Psoas muscle (tissue), 8 donors: ENCODE data around the gene CDK19. TPM values are rescaled to one million over a fixed set of nuclear protein-coding genes. Genes with fewer than 3 reads are reported as not detected.
"Not testable (repeated sequence)": the region's sequence is repeated elsewhere in the genome, so short reads cannot be mapped to it uniquely, and the experiment has no call there.

Experiments
- ATAC-seq, 4 donors: fragments of 200-7000 bp; cut with Tn5 transposase; one replicate each; pipeline ENCODE4 v1.9.1; 2020; ENCODE audit warnings: moderate library complexity in 3 of 4, mild to moderate bottlenecking in 2 of 4
- DNase-seq, 2 donors: peaks; one replicate each; pipeline ENCODE4 v3.0.0-alpha.2; 2020
- H3K27ac ChIP-seq: fragments of 200-600 bp; one replicate; pipeline ENCODE4 v1.8.0; 2022
- H3K27me3 ChIP-seq, 3 donors: fragments of 200-600 bp in 1 of 3; one replicate each; pipeline versions ENCODE4 v1.6.1 to v1.8.0; 2013 to 2022; ENCODE audit warnings: low read length in 2 of 3, mild to moderate bottlenecking in 2 of 3, moderate library complexity in 1 of 3; ENCODE audit not compliant: insufficient read depth in 3 of 3
- H3K36me3 ChIP-seq, 2 donors: fragments of 200-600 bp in 1 of 2; one replicate each; pipeline versions ENCODE4 v1.6.1 to v1.8.0; 2013 to 2022; ENCODE audit warnings: low read depth in 1 of 2, mild to moderate bottlenecking in 1 of 2, moderate library complexity in 1 of 2; ENCODE audit not compliant: insufficient read depth in 1 of 2
- H3K4me1 ChIP-seq: fragments of 200-600 bp; one replicate; pipeline ENCODE4 v1.8.0; 2022
- H3K4me3 ChIP-seq: fragments of 200-600 bp; one replicate; pipeline ENCODE4 v1.8.0; 2022; ENCODE audit warnings: mild to moderate bottlenecking
- H3K9me3 ChIP-seq: fragments of 200-600 bp; one replicate; pipeline ENCODE4 v1.8.0; 2022
- WGBS, 3 donors: extraction: QIAGEN DNeasy Blood & Tissue Kit; methylation state at CpG; one replicate each; pipeline versions ENCODE4 v1.1.6 to v1.1.7; 2013; 5-methylcytosine and 5-hydroxymethylcytosine counted together
- intact Hi-C, 2 donors: fragments of 100-400 bp; cut with DNase I; formaldehyde crosslinking; loops; one replicate each; pipeline versions ENCODE4 v1.11.0 to v1.14.2; 2022
- polyA plus RNA-seq, 3 donors: library from polyadenylated mRNA; stranded (reverse); fragments of 200-250 nt; gene quantifications; one replicate each; pipeline ENCODE4 v1.2.3, GENCODE V29; 2013
- total RNA-seq, 4 donors: library from RNA; stranded (reverse); fragmentation: NEBNext Ultra II Directional in 2 of 4; extraction: Animal tissue kit (Norgen Biotek cat#: 25700) in 2 of 4; gene quantifications; one replicate each; pipeline versions ENCODE4 v1.2.1 to v1.2.4, GENCODE V29; 2021 to 2023
- TF ChIP-seq, protein P1 (sequence below): fragments of 200-600 bp; IDR thresholded peaks from one replicate; pipeline ENCODE4 v1.8.0; 2022; ENCODE audit warnings: antibody characterized with exemption
- donor health status: healthy with polysubstance abuse.
- donor health status: DM: no; HTN: no; CAD: no; lungs with moderate emphysema.
- donor health status: Bipolar disorder and iron deficiency.
- donor health status: healthy.
- donor health status: DM: yes; HTN: yes; CAD: no.
- donor health status: DM: no; HTN: no; CAD: no.
- donor health status: DM: no; HTN: no; CAD: no.
- donor health status: DM: yes; HTN: yes; CAD: no.

Gene CDK19
- total and polyA plus RNA-seq, 7 donors: 2.2 to 11.6 (median 5.5) TPM

DNA sequence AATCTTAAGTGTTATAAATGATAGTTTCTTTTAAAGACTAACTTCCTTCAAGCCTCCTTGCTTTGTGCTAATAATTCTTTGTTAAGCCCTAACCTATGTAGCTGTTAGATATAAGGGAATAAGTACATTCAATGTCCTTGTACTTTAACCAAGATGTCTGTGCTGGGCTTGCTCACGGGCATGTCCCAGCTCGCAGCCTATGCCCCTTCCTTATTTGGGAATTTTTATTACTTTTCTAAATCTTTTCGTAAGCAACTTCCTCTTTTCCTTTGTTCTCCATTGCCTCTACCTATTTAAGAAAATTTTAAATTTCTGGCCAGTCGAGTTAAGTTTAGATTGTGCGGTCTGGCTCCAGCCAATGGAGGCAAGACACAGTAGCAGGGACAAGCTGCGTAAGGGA is 26.0 kb upstream of the CDK19 start:
- intact Hi-C loops: no loop called here
- H3K4me3 ChIP-seq: no peak overlapping the region
- H3K4me1 ChIP-seq: no peaks in the 10 kb centered on the region
- ATAC-seq (no peak), DNase-seq (no peak)
- H3K36me3 ChIP-seq: no peaks in the 10 kb centered on the region
- WGBS, 3 donors: 90 to 96% (median 94%) methylated on average over 6 of the region's 6 CpGs
- no peaks in the 10 kb centered on the region for H3K27me3 ChIP-seq
- no peak overlapping the region for H3K27ac ChIP-seq
- no peaks in the 10 kb centered on the region for H3K9me3 ChIP-seq
- TF ChIP-seq, protein P1, sequence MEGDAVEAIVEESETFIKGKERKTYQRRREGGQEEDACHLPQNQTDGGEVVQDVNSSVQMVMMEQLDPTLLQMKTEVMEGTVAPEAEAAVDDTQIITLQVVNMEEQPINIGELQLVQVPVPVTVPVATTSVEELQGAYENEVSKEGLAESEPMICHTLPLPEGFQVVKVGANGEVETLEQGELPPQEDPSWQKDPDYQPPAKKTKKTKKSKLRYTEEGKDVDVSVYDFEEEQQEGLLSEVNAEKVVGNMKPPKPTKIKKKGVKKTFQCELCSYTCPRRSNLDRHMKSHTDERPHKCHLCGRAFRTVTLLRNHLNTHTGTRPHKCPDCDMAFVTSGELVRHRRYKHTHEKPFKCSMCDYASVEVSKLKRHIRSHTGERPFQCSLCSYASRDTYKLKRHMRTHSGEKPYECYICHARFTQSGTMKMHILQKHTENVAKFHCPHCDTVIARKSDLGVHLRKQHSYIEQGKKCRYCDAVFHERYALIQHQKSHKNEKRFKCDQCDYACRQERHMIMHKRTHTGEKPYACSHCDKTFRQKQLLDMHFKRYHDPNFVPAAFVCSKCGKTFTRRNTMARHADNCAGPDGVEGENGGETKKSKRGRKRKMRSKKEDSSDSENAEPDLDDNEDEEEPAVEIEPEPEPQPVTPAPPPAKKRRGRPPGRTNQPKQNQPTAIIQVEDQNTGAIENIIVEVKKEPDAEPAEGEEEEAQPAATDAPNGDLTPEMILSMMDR: no peak

DNA sequence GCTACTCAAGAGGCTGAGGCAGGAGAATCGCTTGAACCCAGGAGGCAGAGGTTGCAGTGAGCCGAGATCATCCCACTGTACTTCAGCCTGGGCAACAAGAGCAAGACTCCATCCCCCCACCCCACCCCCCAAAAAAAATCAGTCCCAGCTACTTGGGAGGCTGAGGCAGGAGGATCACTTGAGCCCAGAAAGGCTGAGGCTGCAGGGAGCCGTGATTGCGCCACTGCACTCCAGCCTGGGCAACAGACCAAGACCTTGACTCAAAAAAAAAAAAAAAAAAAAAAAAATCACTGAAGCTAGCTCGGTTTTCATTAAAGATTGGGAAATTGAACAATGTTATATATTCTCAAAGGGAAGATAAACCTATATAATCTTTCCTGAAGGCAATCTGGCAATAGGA is 20.5 kb upstream of the CDK19 start:
- intact Hi-C loops, H3K4me3 ChIP-seq, H3K27me3 ChIP-seq, H3K4me1 ChIP-seq, H3K36me3 ChIP-seq, ATAC-seq, H3K27ac ChIP-seq, H3K9me3 ChIP-seq, DNase-seq: not testable (repeated sequence)
- 84 to 89% (median 87%) methylated on average over 5 of the region's 5 CpGs for WGBS, 3 donors

DNA sequence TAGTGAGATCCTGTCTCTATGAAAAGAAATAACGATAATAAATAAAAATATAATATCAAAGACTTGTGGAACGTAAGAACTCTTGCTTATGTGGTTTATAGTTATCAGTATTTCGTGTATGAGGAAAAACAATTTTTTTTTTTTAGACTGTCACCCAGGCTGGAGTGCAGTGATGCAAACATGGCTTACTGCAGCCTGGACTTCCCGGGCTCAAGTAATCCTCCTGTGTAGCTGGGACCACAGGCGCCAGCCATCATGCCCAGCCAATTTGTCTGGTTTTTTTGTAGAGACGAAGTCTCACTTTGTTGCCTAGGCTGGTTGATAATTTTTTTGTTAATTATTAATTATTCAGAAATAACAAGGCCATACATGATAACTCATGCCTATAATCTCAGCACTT is 18.6 kb upstream of the CDK19 start:
- Histone ChIP-seq H3K4me3 (no peak overlapping the region), H3K36me3 (no peaks in the 10 kb centered on the region), H3K27me3 (no peaks in the 10 kb centered on the region), H3K4me1 (no peaks in the 10 kb centered on the region), H3K27ac (no peak overlapping the region), H3K9me3 (no peaks in the 10 kb centered on the region)
- TF ChIP-seq, protein P1: no peak
- WGBS, 3 donors: 88 to 93% (median 93%) methylated on average over 6 of the region's 6 CpGs
- no peak for ATAC-seq
- no peak for DNase-seq
- intact Hi-C loops: no loop called here

DNA sequence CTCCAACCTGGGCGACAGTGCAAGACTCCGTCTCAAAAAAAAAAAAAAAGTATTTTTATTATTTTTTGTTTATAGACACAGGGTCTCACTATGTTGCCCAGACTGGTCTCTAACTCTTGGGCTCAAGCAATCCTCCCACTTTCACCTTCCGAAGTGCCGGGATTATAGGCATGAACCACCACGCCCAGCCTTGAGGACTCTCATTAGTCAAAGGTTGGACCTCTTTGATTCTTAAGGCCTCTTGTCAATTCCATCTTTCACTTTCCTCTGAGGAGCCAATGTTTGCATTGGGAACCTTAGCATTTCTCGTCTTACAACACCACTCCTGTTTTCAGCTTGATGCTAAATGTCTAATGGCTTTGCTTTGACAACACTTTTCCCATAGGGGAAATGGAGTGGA is 16.1 kb upstream of the CDK19 start:
- H3K27me3 ChIP-seq: no peaks in the 10 kb centered on the region
- ATAC-seq (no peak), DNase-seq (no peak)
- H3K4me3 ChIP-seq: no peak overlapping the region
- no peaks in the 10 kb centered on the region for H3K36me3 ChIP-seq
- TF ChIP-seq, protein P1: no peak
- H3K9me3 ChIP-seq: no peaks in the 10 kb centered on the region
- no peak overlapping the region for H3K27ac ChIP-seq
- no peaks in the 10 kb centered on the region for H3K4me1 ChIP-seq
- intact Hi-C loops: no loop called here
- WGBS, 3 donors: 96 to 97% (median 96%) methylated on average over 6 of the region's 6 CpGs

DNA sequence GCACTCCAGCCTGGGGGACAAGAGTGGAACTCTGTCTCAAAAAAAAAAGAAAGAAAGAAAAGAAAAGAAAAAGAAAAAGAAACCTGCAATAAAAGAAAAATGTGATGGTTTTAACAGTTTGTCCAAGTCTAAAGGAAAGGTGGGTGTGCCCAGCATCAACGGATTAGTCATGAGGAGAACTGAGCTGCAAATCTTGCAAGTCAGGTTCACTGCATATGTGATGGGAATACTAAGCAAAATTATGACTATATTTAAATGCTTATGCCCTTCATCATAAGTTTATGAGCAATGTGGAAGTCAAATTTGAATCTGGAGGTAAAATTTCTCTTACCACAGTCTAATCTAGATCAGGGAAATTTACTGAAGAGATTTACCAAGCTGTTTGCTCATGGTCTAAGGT is 13.1 kb upstream of the CDK19 start:
- Histone ChIP-seq H3K9me3 (no peaks in the 10 kb centered on the region), H3K27me3 (no peaks in the 10 kb centered on the region), H3K36me3 (no peaks in the 10 kb centered on the region), H3K27ac (no peak overlapping the region), H3K4me1 (no peaks in the 10 kb centered on the region), H3K4me3 (no peak overlapping the region)
- intact Hi-C loops: no loop called here
- TF ChIP-seq, protein P1: no peak
- DNase-seq: no peak
- WGBS, 3 donors: 63 to 67% (median 64%) methylated on average over 1 of the region's 1 CpG
- no peak for ATAC-seq
